Tibial artery (tissue), 4 donors: Measurements from ENCODE around the gene RPUSD3.

ENCODE experiments used
- DNase-seq, 2 donors: peaks; one replicate each; pipeline ENCODE4 v3.0.0-alpha.2; 2019
- H3K27ac ChIP-seq, 2 donors: fragments of 200-600 bp; sonication (generic) in 1 of 2; 1 replicate in 1 of 2; 2 replicates in 1 of 2; pipeline ENCODE4 v1.5.1; 2018 to 2019; ENCODE audit warnings: mild to moderate bottlenecking in 1 of 2
- H3K27me3 ChIP-seq, 2 donors: fragments of 200-600 bp; sonication (generic) in 1 of 2; one replicate each; pipeline versions ENCODE4 v1.5.1 to v1.6.0; 2016 to 2019
- H3K36me3 ChIP-seq, 3 donors: fragments of 200-600 bp; sonication (generic) in 2 of 3; one replicate each; pipeline ENCODE4 v1.5.1; 2016 to 2019; ENCODE audit warnings: mild to moderate bottlenecking in 2 of 3
- H3K4me1 ChIP-seq, 4 donors: fragments of 200-600 bp; sonication (generic) in 2 of 4; 1 replicate in 3 of 4; 2 replicates in 1 of 4; pipeline ENCODE4 v1.5.1; 2016 to 2019
- H3K4me3 ChIP-seq, 2 donors: fragments of 200-600 bp; sonication (generic) in 1 of 2; 1 replicate in 1 of 2; 2 replicates in 1 of 2; pipeline ENCODE4 v1.5.1; 2018 to 2019; ENCODE audit warnings: mild to moderate bottlenecking in 2 of 2
- H3K9me3 ChIP-seq, 3 donors: fragments of 200-600 bp; sonication (generic) in 1 of 3; one replicate each; pipeline ENCODE4 v1.5.1; 2016 to 2019
- CTCF ChIP-seq, 2 experiments: fragments of 200-600 bp in 1 of 2; fragments of 450-650 bp in 1 of 2; IDR thresholded peaks; one replicate each; pipeline ENCODE4 v1.5.1; 2017 to 2019; ENCODE audit warnings: antibody characterized with exemption in 2 of 2, mild to moderate bottlenecking in 1 of 2, moderate library complexity in 1 of 2
- intact Hi-C: fragments of 100-400 bp; cut with DNase I; formaldehyde crosslinking; loops from one replicate; pipeline ENCODE4 v1.15.0; 2023; ENCODE audit warnings: low total_unique reads

RPUSD3 gene

DNA sequence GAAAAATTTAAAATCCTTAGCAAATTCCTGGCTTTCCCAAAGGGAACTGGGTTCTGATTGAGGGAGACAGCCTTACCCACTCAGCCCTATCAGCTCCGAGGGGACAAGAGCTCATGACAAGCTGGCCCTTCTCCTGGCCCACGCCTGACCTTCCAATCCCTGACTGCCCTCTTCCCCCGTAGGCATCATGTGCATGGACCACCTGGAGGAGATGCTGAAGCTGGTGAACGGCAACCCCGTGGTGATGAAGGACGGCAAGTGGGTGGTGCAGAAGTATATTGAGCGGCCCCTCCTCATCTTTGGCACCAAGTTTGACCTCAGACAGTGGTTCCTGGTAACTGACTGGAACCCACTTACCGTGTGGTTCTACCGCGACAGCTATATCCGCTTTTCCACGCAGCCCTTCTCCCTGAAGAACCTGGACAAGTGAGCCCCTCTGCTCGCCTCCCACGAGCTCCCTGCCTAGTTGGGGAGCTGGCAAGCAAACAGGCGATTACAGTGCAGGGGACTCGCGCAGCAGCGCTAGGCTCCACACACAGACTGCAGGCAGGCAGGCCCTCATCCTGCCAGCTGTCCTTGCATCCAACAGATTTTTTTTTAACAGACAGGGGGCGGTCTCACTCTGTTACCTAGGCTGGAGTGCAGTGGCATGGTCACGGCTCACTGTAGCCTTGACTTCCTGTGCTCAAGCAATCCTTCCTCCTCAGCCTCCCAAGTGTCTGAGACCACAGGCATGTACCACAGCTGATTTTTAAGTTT lies 16.8 kb downstream of the RPUSD3 start:
- H3K4me3 ChIP-seq = no peak overlapping the region
- peaks cover 6 to 44% (median 23%) of the 10 kb centered on the region in 3 donors for H3K36me3 ChIP-seq
- DNase-seq = no peak
- H3K27me3 ChIP-seq = no peaks in the 10 kb centered on the region
- intact Hi-C loops = no loop called here
- H3K27ac ChIP-seq = no peak overlapping the region
- H3K9me3 ChIP-seq = no peaks in the 10 kb centered on the region
- no peaks in the 10 kb centered on the region for H3K4me1 ChIP-seq
- TF ChIP-seq CTCF (IDR thresholded peaks at IDR 0.05) = peak in 1 of 2 experiments; percentile 7

DNA sequence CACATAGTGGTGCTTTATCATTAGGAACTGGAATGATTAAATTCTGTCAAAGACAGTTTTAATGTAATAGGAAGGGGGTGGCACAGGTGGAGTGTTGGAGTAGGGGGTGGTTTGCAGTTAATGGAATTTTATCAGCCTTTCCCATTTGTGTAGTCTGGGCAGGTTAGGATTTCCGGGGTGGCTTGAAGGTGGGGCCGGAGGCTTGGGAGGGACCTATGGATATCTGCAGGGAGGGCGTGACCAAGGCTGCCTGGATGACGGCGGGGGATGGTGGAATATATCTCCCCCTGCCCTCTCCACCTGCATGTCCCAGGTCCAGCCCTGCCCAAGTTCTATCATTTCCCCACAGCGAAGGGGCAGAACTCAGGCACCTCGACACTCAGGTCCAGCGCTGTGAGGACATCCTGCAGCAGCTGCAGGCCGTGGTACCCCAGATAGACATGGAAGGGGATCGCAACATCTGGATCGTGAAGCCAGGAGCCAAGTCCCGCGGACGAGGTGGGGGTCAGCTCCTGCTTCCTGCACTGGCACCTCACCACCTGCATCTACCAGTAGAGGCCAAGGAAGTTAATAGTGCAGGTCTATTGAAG lies 18.3 kb downstream of the RPUSD3 start:
- intact Hi-C loops = no loop called here
- DNase-seq = no peak
- Histone ChIP-seq H3K27me3 (no peaks in the 10 kb centered on the region), H3K4me3 (no peak overlapping the region), H3K36me3 (peaks cover 6 to 43% (median 24%) of the 10 kb centered on the region in 3 donors), H3K9me3 (no peaks in the 10 kb centered on the region), H3K4me1 (no peaks in the 10 kb centered on the region), H3K27ac (no peak overlapping the region)
- TF ChIP-seq CTCF (IDR thresholded peaks at IDR 0.05) = no peak

DNA sequence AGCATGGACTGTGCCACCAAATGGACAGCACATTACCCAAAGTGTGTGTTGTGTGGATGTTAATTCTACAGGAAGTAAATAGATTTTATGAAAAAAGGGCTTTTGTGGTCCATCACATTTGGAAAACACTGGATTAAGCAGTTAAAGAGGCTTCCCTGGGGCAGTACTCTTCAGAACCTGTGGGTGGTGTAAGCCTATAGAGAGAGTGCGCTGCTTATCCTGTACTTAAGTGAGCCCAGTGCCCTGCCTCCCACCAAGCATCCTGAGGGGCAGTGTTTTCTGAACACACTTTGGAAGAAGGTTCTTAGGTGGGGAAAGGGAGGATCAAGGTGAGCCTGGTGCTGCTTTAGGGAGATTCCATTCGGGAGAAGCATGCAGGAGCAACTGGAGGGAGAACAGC lies 22.9 kb downstream of the RPUSD3 start:
- intact Hi-C loops = no loop called here

GRCh38 chr3:9820543-9820942 lies 23.3 kb downstream of the RPUSD3 start:
- H3K36me3 ChIP-seq = peaks cover 0 to 42% (median 3%) of the 10 kb centered on the region in 3 donors

More for the DNA sequence above, 22.9 kb downstream of the RPUSD3 start:
- no peaks in the 10 kb centered on the region for H3K4me1 ChIP-seq
- no peak overlapping the region for H3K27ac ChIP-seq
- DNase-seq = no peak
- H3K36me3 ChIP-seq = peaks cover 0 to 38% (median 3%) of the 10 kb centered on the region in 3 donors
- H3K4me3 ChIP-seq = no peak overlapping the region
- H3K27me3 ChIP-seq = no peaks in the 10 kb centered on the region
- TF ChIP-seq CTCF (IDR thresholded peaks at IDR 0.05) = no peak
- no peaks in the 10 kb centered on the region for H3K9me3 ChIP-seq

DNA sequence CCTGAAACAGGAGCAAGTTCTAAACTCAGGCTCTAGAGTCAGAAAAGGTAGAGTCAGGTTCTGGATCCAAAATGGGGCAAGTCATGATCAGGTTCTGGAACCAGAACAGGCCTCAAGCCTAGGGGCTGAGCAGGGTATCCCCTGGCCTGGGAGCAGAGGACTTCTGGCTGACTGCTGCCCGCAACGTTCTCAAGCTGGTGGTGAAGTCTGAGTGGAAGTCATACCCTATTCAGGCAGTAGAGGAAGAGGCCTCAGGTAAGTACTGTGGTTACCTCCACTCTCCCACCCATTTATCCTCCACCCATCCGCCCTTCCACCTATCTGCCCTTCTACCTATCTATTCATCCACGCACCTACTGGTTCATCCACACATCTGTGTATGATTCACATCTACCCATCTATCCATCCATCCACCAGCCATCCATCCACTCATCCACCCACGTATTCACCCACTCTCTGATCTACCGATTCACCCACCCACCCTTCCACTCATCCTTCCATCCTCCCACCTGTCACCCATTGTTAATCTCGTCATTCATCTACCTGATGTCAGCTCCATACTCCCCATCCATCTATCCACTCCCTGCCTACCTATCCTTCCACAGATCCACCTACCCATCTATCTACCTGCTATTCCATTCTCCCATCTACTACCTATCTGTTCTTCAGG lies 25.0 kb downstream of the RPUSD3 start:
- intact Hi-C loops = no loop called here
- Histone ChIP-seq H3K4me3 (no peak overlapping the region), H3K4me1 (no peaks in the 10 kb centered on the region), H3K9me3 (no peaks in the 10 kb centered on the region), H3K27ac (no peak overlapping the region), H3K27me3 (no peaks in the 10 kb centered on the region), H3K36me3 (peaks cover 0 to 57% (median 3%) of the 10 kb centered on the region in 3 donors)
- no peak for DNase-seq
- TF ChIP-seq CTCF (IDR thresholded peaks at IDR 0.05) = no peak

More at GRCh38 chr3:9820543-9820942, 23.3 kb downstream of the RPUSD3 start:
- Histone ChIP-seq H3K27ac (no peak overlapping the region), H3K9me3 (no peaks in the 10 kb centered on the region), H3K27me3 (no peaks in the 10 kb centered on the region), H3K4me1 (no peaks in the 10 kb centered on the region), H3K4me3 (no peak overlapping the region)
- DNase-seq = no peak
- intact Hi-C loops = no loop called here
- TF ChIP-seq CTCF (IDR thresholded peaks at IDR 0.05) = no peak
